HG03457 (cell line): ENCODE results near the gene GAS2L3.
"Not testable (repeated sequence)": the region's sequence is repeated elsewhere in the genome, so short reads cannot be mapped to it uniquely, and the experiment has no call there.

Experiments used
- ATAC-seq: cut with Tn5 transposase; IDR thresholded peaks from one replicate; pipeline ENCODE4 v1.9.1; 2021; ENCODE audit warnings: moderate number of reproducible peaks; ENCODE audit not compliant: unreplicated experiment

GAS2L3 gene

DNA sequence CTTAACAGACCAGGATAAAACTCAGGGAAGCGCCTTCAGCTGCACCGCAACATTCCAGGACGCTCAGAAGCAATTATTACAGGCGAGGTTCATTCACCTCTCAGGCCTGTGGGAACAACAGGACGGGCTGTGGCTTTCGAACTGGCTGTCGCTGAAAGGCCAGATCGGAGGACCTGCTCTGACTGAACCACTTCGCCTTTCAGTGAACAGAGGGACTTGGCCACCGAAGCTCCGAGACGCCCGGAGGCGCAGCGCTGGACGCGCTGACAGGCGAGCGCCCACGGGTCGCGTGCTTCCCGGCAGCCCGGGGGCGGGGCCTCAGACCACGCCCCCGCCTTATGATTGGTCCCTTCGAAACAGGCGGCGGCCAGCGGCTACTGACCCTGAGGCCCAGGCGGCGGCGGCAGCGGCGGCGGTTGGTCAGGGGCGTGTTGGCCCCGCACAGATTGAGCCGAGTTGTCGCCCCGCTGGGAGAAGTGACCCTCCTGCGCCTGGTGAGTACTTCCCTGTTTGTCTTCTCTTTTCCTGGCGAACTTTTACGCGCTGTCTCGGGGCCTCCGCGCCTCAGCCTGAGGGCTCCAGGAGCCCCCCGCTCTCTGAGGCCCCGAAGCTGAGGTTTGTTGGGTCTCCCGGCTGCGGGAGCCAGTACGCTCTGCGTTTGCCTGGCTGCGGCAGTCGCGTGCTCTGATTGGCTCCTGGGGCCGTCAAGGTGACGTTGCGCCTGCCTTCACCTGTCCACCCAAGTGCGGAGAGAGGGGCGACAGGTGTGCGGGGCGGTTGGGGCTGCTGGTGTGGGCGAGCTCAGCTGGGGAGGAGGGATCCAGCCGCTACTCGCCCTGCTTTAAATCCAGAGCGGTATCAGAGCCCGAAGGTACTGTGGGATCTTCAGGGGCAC is at the start of gene GAS2L3:
GAS2L3 (plus strand) TSS at position 393 of the 895 bp plus-strand sequence. CDS start 21,221 bp downstream, outside the sequence.
- peak; percentile 96 for ATAC-seq

DNA sequence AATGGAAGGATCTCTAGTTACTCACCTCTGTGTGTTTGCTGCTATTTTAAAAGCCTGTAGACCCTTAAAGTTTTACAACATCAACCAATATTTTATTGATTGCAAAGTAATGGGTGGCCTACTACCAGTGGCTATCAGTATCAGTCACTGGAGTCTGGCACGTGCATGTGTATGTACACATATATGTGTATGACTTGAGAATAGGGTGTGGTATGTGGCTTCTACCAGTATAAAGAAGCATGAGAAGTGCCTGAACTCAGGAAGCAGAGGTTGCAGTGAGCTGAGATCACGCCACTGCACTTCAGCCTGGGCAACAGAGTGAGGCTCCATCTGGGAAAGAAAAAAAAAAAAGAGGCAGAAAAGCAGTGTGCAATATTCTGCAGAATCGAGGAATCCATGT is 45.5 kb upstream of the GAS2L3 start:
- ATAC-seq, result no peak

DNA sequence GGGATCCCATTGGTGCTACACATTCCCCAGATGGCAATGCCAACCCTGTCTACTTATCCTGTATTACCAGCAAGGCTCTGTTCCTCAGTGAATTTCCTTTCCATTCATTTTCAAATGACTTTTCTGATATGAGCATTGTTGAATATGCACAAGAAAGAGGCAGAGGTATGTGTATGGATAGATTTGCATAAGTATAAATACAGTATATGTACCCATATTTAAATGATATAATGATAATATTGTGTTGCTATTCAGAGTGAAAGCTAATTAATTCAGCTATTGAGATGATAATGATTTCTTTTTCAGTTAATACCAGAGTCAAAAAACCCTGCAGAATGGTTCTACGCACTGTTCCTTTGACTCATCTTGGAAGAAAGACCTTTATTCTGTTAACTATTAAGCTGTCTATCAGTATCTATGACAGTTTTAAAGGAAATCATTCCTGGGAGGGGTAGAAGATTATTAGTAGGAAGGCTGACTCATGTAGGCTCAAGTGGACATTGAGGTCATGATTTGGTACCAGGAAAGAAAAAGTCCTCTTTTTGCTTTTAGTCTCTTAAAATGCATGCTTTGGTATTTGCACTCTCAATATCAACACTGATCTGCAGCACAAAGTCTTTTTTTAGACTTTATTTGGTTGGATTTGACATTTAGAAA is 44.9 kb upstream of the GAS2L3 start:
- no peak for ATAC-seq

- ATAC-seq, result no peak
These were observed 43.6 kb upstream of the GAS2L3 start for GRCh38 chr12:100529756-100530350.

GRCh38 chr12:100533376-100533775 is 40.1 kb upstream of the GAS2L3 start:
- no peak for ATAC-seq

DNA sequence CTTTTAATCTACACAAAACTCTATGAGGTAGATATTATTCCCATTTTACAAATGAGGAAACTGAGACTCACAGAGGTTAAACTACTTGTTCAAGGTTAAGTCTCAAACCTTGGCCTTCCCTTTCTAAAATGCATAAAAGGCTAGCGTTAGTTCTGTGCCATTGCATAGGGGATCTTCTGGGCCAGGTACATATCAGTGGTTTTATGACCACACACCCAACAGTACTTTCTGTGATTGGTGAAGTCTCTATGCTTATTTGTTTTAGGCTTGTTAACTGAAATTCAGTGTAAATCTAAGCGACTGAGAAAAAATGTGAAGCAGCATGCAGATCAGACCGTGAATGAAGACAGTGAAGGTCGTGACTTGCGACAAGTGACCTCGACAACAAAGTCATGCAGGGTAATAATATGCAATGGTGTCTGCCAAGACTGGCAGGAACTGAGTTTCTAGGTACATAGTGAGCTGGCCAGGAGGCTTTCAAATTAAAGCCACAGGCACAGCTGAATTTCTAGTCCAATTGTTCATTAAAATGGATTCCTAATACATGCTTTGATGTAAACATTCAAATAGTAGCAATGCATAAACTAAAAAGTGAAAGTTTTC is 38.8 kb upstream of the GAS2L3 start:
- ATAC-seq, result no peak

DNA sequence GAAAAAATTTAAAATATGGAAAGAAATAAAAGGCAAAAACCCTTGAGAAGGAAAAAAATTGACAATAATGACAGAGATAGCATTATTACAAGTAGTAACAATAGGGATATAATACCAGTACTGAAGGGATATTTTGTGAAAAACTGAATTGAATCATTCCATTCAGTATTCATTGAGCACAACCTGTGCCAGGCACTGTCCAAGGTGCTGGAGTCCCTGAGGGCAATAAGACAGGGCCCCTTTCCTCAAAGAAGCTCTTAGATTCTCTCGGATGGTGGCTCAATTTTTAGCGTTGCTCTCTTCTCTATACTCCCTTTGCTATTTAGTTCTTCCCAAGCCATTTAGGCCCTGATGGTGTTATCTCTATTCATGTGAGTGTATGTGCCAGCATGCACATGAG is 34.3 kb upstream of the GAS2L3 start:
- no peak for ATAC-seq

- no peak for ATAC-seq
These were observed 29.3 kb upstream of the GAS2L3 start for GRCh38 chr12:100544165-100544564.

DNA sequence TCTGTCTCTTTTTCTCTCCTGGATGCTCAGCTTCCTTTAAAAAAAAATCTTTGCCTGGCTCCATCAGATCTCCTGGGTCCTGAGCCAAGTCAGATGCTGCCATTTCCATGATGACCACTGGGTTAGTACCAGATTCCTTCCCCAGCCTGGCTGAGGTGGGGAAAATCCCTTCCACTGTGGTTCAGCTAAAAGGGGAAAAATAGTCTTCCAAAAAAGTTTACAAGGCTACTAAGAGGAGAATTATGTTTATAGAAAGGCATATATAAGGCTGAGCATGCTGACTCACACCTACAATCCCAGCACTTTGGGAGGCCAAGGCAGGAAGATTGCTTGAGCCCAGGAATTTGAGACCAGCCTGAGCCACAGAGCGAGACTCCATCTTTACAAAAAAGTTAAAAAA is 28.4 kb upstream of the GAS2L3 start:
- no peak for ATAC-seq

GRCh38 chr12:100553936-100554335 is 19.5 kb upstream of the GAS2L3 start:
- no peak for ATAC-seq

GRCh38 chr12:100554608-100555077 is 18.8 kb upstream of the GAS2L3 start:
- ATAC-seq, result no peak

DNA sequence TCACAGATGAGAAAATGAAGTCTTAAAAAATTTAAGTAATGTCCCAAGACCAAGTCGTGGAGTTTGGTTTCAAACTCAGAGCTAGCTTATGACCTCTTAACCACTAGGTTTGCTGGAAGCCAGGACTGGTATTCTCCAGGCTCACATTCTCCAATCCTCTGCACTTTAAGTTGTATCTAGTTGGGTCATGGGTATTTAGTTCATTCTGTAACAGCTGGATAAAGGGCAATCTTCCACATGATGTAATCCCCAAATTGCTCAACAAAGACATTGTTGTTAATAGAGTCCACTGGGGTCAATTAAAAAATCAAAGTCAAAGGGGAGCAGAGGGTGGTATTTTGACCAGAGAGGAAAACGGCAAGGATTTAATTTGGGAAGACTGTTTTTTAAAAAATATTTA is 17.8 kb upstream of the GAS2L3 start:
- ATAC-seq, result no peak

GRCh38 chr12:100557357-100557756 is 16.1 kb upstream of the GAS2L3 start:
- no peak for ATAC-seq

GRCh38 chr12:100559261-100559660 is 14.2 kb upstream of the GAS2L3 start:
- ATAC-seq, result not testable (repeated sequence)

GRCh38 chr12:100564090-100564489 is 9.4 kb upstream of the GAS2L3 start:
- no peak for ATAC-seq

- no peak for ATAC-seq
These were observed 8.5 kb upstream of the GAS2L3 start for GRCh38 chr12:100564905-100565467.

DNA sequence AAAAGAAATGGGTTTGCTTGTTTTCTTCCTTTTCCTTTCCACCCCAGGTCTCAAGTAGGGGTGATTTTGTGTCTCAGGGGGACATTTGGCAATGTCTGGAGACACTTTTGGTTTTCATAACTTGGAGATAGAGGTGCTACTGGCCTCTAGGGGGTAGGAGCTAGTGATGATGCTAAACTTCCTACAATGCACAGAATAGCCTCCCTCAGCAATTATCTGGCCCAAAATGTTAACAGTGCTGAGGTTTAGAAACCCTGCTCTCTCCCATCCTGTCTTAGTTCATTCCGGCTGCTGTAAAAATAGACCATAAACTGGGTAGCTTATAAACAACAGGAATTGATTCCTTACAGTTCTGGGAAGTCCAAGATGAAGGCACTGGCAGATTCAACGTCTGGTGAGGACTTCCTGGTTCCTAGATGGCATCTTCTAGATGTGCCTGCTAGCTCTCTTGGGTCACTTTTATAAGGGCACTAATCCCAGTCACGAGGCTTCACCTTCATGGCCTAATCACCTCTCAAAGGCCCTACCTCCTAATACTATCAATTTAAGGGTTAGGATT is 7.4 kb upstream of the GAS2L3 start:
- ATAC-seq, result no peak

DNA sequence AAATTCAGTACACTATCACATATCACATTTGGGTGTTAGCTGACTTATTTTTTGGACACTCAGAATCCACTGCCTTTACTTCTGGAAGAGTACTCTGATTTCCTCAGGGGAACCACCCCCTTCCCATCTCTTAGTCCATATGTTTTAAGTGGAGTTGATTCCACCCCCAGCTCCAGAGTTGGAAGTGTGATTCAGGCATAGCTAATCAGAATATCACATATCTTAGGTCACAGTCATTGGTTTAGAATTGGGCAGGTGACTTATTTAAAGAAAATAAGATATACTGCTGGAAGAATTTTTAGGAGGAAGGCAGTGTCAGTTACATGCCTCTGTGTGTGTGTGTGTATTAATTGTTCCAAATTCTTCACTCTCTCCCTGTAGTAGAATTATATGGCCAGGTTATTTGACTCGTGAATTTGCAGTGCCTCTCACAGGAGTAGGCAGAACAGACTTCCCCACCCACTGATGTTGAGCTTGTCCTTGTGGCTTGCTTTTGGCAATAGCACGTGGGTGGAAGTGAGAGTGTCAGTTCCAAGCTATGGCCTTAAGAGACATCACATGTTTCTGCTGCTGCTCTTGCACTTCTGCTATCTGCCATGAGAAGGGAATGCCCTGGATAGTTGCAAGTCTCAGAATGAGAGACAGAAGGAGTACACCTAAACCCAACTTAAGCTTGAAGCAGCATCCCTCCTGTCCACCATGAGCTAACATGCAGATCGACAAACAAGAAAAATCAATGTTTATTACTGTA is 6.4 kb upstream of the GAS2L3 start:
- peak; percentile 92 for ATAC-seq

DNA sequence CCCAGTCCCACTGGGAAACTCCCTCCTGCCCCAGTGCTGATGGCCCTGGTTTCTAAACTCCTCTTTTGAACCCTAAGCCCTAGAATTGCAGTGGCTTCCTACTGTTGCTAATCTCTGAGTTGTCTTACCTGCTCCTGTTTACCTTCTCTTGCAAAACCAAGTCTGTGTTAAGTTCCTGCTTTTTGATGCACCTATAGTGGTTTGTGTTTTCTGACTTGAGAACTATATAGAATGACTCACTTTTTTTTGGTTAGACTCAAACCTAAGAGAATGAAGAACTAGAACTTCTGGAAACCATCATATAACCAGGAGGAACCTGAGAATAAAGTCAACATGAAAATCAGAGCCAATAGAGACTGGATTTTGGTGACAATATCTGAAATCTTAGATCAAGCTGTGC is 5.5 kb upstream of the GAS2L3 start:
- ATAC-seq, result no peak

GRCh38 chr12:100572184-100572583 is 1.3 kb upstream of the GAS2L3 start:
- ATAC-seq, result no peak
